HPDE6-E6E7 (cell line): Measurements from ENCODE around the gene C1QB.
"Not testable (repeated sequence)": the region's sequence is repeated elsewhere in the genome, so short reads cannot be mapped to it uniquely, and the experiment has no call there.

Experiments used
- DNase-seq: peaks from one replicate; pipeline ENCODE4 v3.0.0; 2011; ENCODE audit warnings: missing footprints; ENCODE audit errors: extremely low spot score

Gene C1QB

GRCh38 chr1:22697980-22698379 is 44.9 kb downstream of the C1QB start:
- DNase-seq = no peak

- no peak for DNase-seq
Measured at GRCh38 chr1:22699681-22700520, 46.9 kb downstream of the C1QB start.

GRCh38 chr1:22702296-22703085 is 49.5 kb downstream of the C1QB start:
- DNase-seq = no peak

GRCh38 chr1:22704440-22705067 is 51.5 kb downstream of the C1QB start:
- DNase-seq = peak; percentile 97

GRCh38 chr1:22705586-22705985 is 52.5 kb downstream of the C1QB start:
- no peak for DNase-seq

- DNase-seq = not testable (repeated sequence)
Measured at GRCh38 chr1:22706100-22706499, 53.1 kb downstream of the C1QB start.

- no peak for DNase-seq
Measured at GRCh38 chr1:22708777-22709176, 55.7 kb downstream of the C1QB start.

GRCh38 chr1:22709227-22709626 is 56.2 kb downstream of the C1QB start:
- DNase-seq = no peak

GRCh38 chr1:22709891-22710700 is 57.1 kb downstream of the C1QB start:
- peak; percentile 65 for DNase-seq

- DNase-seq = peak; percentile 57
Measured at GRCh38 chr1:22710701-22711049, 57.6 kb downstream of the C1QB start, which contains the start of gene EPHB2. Gene EPHB2, plus strand, starts transcription at chr1:22710839. Its CDS starts 144 bp downstream, at chr1:22710983.

- no peak for DNase-seq
Measured at GRCh38 chr1:22711071-22711470, 58.0 kb downstream of the C1QB start.
